ENCODE measurements around the gene ESR1.
A peak's percentile ranks its signal among the peaks of the same experiment; 100 is the strongest.

ESR1 gene

GRCh38 chr6:152091851-152092341 is 284.4 kb downstream of the ESR1 start:
- FAIRE-seq (no peak), DNase-seq (ENCODE audit: low spot score) (no peak)

DNA sequence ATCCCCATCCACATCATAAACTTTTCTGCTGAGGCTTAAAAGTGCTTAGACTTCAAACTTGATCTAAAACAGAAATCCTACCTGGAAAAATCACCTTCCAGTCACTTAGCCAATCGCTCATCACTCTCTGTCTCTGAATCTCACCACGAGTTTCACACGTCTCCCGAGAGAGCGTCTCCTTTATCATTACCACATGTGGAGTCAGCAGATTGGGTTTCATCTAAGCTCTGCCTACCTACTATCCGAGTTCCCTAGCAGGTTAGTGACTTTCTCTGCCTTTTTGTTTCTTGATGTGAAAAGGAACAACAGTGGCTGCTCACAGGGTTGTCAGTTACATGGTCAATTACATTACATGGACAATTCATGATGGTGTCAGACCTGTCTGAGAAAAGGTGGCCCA is 286.2 kb downstream of the ESR1 start:
- FAIRE-seq (no peak), DNase-seq (ENCODE audit: low spot score) (no peak)

- FAIRE-seq (no peak), DNase-seq (ENCODE audit: low spot score) (no peak)
Observed at GRCh38 chr6:152094276-152094675, 286.8 kb downstream of the ESR1 start.

- FAIRE-seq: peak; percentile 89
- peak; percentile 95 for DNase-seq (ENCODE audit: low spot score)
Observed at GRCh38 chr6:152094992-152095592, 287.6 kb downstream of the ESR1 start.

DNA sequence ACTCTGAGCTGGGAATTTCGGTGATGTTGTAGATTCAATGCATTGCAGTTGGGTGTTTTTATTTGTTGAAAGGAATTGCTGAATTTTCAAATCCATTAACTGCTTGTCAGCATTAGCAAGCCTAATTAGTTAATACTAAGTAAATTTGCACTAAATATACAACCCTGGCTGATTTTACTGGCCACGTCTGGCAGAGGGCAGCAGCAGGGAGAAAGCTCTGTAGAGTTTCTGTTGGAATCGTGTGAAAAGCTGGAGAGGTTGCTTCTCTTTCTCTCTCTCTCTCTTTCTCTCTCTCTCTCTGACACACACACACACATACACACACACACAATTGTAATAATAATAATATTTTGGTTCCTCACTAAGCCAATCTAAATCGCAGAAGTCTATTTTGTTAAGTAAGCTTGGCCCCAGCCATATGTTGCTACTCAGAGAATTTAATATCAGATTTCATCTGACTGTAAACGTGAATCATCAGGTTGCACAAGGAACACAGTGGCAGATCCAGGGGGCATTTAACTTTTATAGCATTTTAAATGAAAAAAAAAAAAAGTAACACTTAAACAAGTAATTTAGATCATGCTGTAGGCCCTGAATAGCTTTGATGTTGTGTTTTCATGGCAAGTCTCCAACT is 289.5 kb downstream of the ESR1 start:
- DNase-seq (ENCODE audit: low spot score): no peak

GRCh38 chr6:152098683-152099082 is 291.2 kb downstream of the ESR1 start:
- DNase-seq (ENCODE audit: low spot score): no peak
- no peak for FAIRE-seq

More for the DNA sequence above, 289.5 kb downstream of the ESR1 start:
- no peak for FAIRE-seq

GRCh38 chr6:152099446-152100182 is 292.1 kb downstream of the ESR1 start:
- FAIRE-seq (no peak), DNase-seq (ENCODE audit: low spot score) (no peak)

GRCh38 chr6:152100183-152100618 is 292.7 kb downstream of the ESR1 start:
- DNase-seq (ENCODE audit: low spot score): no peak
- FAIRE-seq: no peak

- no peak for FAIRE-seq
- no peak for DNase-seq (ENCODE audit: low spot score)
Observed at GRCh38 chr6:152107973-152108372, 300.5 kb downstream of the ESR1 start.

DNA sequence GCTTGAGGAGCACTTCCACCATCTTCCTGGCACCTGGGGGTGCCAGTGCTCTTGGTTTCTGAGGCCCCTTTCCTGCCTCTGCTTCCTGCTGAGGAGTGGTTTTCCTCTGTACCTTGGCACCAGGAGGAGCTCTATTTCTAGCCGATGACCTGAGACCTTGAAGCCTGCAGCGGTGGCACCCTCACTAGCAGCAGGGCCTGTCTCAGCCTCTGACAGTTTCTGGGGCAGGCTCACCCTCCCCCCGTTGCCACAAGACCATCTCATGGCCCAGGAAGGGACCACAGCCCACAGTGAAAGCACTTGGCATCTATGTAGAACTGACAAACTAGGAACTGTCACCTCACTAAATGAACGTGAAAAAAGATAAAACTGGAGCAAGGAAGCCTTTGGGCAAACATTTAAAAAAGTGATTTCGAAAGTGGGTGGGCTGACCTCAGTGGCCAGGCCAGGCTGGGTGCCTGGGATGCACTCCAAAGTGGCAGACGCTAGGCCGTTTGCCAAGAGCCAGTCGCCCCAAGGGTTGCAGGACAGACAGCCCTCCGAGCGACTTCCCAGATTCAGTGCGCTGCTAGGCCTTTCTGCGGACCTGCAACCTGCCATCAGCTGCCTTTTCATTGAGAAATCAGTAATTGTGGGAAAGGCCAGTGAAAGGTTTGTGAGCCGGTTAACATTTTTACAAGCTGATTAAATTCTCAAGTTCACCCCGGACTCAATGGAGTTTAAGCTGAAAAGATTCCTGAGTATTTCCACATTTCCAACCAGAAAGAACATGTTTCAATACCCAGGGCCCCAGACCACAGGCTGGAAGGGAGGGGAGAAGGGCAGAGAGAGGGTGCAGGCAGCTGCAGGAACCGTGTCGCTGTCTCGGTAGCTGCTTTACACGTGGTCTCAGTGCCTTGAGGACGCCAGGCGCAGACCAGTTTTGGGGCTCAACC is 303.7 kb downstream of the ESR1 start:
- no peak for DNase-seq (ENCODE audit: low spot score)
- FAIRE-seq: no peak

- no peak for FAIRE-seq
- DNase-seq (ENCODE audit: low spot score): no peak
Observed at GRCh38 chr6:152112491-152113261, 305.2 kb downstream of the ESR1 start.

- DNase-seq (ENCODE audit: low spot score) (no peak), FAIRE-seq (no peak)
Observed at GRCh38 chr6:152117156-152118133, 310.0 kb downstream of the ESR1 start.

GRCh38 chr6:152118224-152118623 is 310.7 kb downstream of the ESR1 start:
- no peak for FAIRE-seq
- no peak for DNase-seq (ENCODE audit: low spot score)

DNA sequence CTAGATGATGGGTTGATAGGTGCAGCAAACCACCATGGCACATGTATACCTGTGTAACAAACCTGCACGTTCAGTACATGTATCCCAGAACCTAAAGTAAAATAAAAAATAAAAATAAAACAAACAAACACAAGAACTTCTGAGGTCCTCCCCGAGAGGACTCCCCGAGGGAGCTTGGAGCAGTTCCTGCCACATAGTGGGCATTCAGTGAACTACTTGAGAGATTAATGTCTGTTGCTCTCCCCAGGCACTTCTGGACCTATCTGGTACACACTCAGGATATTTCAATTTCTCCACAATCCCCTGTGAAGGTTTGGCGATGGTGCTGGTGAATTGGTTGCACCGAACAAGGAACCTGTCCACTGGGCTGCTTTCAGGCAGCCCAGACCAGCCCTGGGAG is 311.2 kb downstream of the ESR1 start:
- FAIRE-seq (no peak), DNase-seq (ENCODE audit: low spot score) (no peak)

DNA sequence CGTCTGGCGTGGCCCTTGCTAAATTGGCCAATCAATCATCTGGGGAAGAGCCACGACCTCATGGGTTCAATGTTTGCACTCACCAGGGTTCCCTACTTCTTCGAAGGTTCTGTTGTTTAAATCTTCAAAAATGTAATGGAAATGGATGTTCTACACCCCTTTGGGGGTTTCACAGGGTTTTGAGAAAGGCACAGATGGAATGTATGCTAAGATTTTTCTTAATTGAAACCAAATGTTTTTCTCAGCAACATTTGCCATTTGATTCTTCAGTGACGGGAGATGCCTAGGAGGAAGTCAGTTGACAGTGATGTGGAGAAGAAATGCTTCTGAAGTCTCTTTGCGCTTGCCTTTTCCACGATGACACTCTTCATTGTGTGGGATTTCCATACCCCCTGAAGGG is 312.3 kb downstream of the ESR1 start:
- no peak for FAIRE-seq
- no peak for DNase-seq (ENCODE audit: low spot score)

- FAIRE-seq (no peak), DNase-seq (ENCODE audit: low spot score) (no peak)
Observed at GRCh38 chr6:152121910-152122309, 314.4 kb downstream of the ESR1 start.

DNA sequence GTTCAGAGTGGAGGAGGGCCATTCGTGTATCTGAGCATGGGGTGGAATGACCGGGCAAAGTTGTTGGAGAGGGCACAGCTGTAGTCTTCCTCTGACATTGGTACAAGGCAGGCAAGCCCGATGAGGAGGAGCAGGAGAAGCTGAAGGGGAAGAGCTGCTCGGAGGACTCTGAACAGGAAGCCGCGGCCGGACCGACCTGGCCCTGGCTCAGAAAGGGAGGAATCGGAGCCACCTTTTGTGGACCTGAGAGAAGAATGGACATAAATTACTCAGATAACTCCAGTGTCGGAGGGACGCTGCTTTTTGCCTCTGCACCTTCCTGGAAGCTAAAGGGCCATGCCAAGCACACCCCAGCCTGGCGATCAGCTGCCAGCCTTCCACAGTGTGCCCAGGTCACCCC is 315.0 kb downstream of the ESR1 start:
- FAIRE-seq: no peak
- DNase-seq (ENCODE audit: low spot score): no peak

DNA sequence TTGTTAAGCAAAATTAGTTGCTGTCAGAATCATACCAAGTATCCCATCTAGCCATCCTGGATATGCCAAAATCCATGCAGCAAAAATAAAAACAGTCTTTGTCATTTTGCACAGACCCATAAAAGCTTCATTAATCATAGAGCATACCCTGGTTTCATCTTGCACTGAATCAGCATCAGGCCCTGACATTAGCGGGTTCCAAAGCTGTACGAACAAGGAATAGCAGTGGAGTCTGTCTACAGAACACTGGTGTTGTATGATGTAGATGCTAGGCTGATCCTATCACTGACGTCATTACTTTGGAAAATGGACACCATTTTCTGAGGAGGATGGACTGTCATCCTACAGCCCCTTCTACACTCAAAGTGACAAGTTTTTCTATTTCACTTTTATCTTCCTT is 315.6 kb downstream of the ESR1 start:
- FAIRE-seq: no peak
- no peak for DNase-seq (ENCODE audit: low spot score)

- DNase-seq (ENCODE audit: low spot score) (peak; percentile 28), FAIRE-seq (peak; percentile 50)
Observed at GRCh38 chr6:152124429-152125074, 317.1 kb downstream of the ESR1 start.
